ENCODE data around the gene PPP2R3B. TPM values are rescaled to one million over a fixed set of nuclear protein-coding genes. Genes with fewer than 3 reads are reported as not detected.

PPP2R3B gene
- total RNA-seq, 2 donors from 2014 or later, result 6.8 to 14.5 TPM

GRCh38 chrX:320126-320783 is 66.5 kb downstream of the PPP2R3B start:
- no peak for ATAC-seq (ENCODE audit: insufficient number of reproducible peaks, low FRiP score, low read depth)
- no peak for TF ChIP-seq CTCF (IDR thresholded peaks at IDR 0.05)
- peak overlapping the region; percentile 90 for H3K4me3 ChIP-seq
- peaks cover 14 to 15% of the 10 kb centered on the region in 2 donors for H3K4me1 ChIP-seq (ENCODE audit: control insufficient read depth in 1 of 2, low read depth in 2 of 2)
- H3K9me3 ChIP-seq, result no peaks in the 10 kb centered on the region
- H3K27ac ChIP-seq, result no peak overlapping the region
- H3K27me3 ChIP-seq (replicated peaks; ENCODE audit: insufficient read depth), result no peaks in the 10 kb centered on the region
- peaks cover 6% of the 10 kb centered on the region for H3K36me3 ChIP-seq
- DNase-seq (ENCODE audit: low spot score), result no peak

- no peak for TF ChIP-seq CTCF (IDR thresholded peaks at IDR 0.05)
- no peak for ATAC-seq (ENCODE audit: insufficient number of reproducible peaks, low FRiP score, low read depth)
- H3K27ac ChIP-seq, result peak overlapping the region; percentile 69 to 80
Measured at GRCh38 chrX:319579-320125, 67.1 kb downstream of the PPP2R3B start.

GRCh38 chrX:318739-319578 is 67.7 kb downstream of the PPP2R3B start, which contains the start of gene GTPBP6:
Gene GTPBP6 (minus strand): TSS chrX:318796. CDS start chrX:318787, 9 bp downstream.
- no peak for TF ChIP-seq CTCF (IDR thresholded peaks at IDR 0.05)
- ATAC-seq (ENCODE audit: insufficient number of reproducible peaks, low FRiP score, low read depth) (peak; percentile 90), DNase-seq (ENCODE audit: low spot score) (peak; percentile 99)
- Histone ChIP-seq H3K4me3 (peak within 1 kb of the TSS; percentile 90), H3K9me3 (no peaks in the 10 kb centered on the region), H3K4me1 (ENCODE audit: control insufficient read depth in 1 of 2, low read depth in 2 of 2) (peaks cover 14 to 15% of the 10 kb centered on the region in 2 donors), H3K36me3 (peaks cover 13% of the 10 kb centered on the region), H3K27ac (peak within 1 kb of the TSS; percentile 94 to 97), H3K27me3 (replicated peaks; ENCODE audit: insufficient read depth) (no peaks in the 10 kb centered on the region)

More at GRCh38 chrX:319579-320125, 67.1 kb downstream of the PPP2R3B start:
- Histone ChIP-seq H3K9me3 (no peaks in the 10 kb centered on the region), H3K27me3 (replicated peaks; ENCODE audit: insufficient read depth) (no peaks in the 10 kb centered on the region), H3K4me1 (ENCODE audit: control insufficient read depth in 1 of 2, low read depth in 2 of 2) (peaks cover 14 to 15% of the 10 kb centered on the region in 2 donors), H3K36me3 (peaks cover 12% of the 10 kb centered on the region), H3K4me3 (peak overlapping the region; percentile 90)
- DNase-seq (ENCODE audit: low spot score), result no peak

- ATAC-seq (ENCODE audit: insufficient number of reproducible peaks, low FRiP score, low read depth), result peak; percentile 85
- no peaks in the 10 kb centered on the region for H3K27me3 ChIP-seq (replicated peaks; ENCODE audit: insufficient read depth)
- H3K9me3 ChIP-seq, result no peaks in the 10 kb centered on the region
- TF ChIP-seq CTCF (IDR thresholded peaks at IDR 0.05), result no peak
- H3K27ac ChIP-seq, result peak overlapping the region; percentile 94 to 97
- peaks cover 14 to 15% of the 10 kb centered on the region in 2 donors for H3K4me1 ChIP-seq (ENCODE audit: control insufficient read depth in 1 of 2, low read depth in 2 of 2)
- DNase-seq (ENCODE audit: low spot score), result peak; percentile 100
- peak overlapping the region; percentile 90 for H3K4me3 ChIP-seq
- H3K36me3 ChIP-seq, result peaks cover 16% of the 10 kb centered on the region
Measured at GRCh38 chrX:318068-318738, 68.5 kb downstream of the PPP2R3B start.

All from thoracic aorta (tissue), 2 donors.